ENCODE data around the gene GCNT1. TPM values are rescaled to one million over a fixed set of nuclear protein-coding genes. Genes with fewer than 3 reads are reported as not detected.

The GCNT1 gene
- total and polyA plus RNA-seq, 2 of the 13 experiments (the other 11 are each of a cell fraction or from before 2014, with no cell fraction given): 0.55 to 1.7 TPM

DNA sequence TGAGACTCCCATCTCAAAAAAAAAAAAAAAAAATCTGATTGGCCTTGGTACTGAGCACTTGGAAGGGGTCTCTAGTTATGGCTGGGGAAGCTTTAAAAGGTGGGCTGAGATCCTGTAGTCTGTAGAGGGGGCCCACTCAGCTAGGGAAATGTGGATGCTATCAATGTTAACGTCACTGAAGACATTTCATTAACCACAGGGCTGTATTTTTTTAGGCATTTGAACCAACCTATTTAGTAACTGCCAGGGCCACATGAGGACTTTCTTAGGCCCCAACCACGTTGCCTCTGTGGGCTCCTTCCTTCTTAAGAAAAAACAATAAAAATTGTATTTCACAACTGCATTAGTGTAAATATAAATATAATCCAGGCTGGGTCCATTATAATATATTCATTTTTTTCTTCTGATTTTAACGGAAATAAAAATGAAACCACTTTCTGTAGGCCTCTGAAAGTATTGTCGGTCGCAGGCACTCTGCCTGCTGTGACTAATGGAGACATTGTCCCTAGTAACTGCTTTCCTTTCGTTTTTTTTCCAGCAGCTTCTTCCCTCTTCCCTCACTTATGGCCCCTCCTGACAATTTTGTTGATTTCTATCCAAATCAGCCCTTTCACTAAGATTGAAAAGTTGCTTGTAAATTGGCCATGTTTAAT lies 71.6 kb downstream of the GCNT1 start:
- Histone ChIP-seq H2AFZ (ENCODE audit: low read length) (no peak overlapping the region), H3K79me2 (ENCODE audit: insufficient read depth, low read length) (no peaks in the 10 kb centered on the region), H3K9ac (ENCODE audit: insufficient read depth, low read depth, low read length) (no peak overlapping the region), H3K27ac (ENCODE audit: extremely low read length, insufficient read depth, low read length) (no peak overlapping the region), H3K9me3 (ENCODE audit: low read length) (no peaks in the 10 kb centered on the region), H3K27me3 (ENCODE audit: control insufficient read depth in 1 of 2, insufficient read depth in 2 of 2, low read length in 2 of 2) (no peaks in the 10 kb centered on the region), H3K36me3 (replicated peaks in 1 of 2; ENCODE audit: control insufficient read depth in 1 of 2, insufficient read depth in 2 of 2, low read length in 2 of 2) (no peaks in the 10 kb centered on the region), H3K4me1 (ENCODE audit: insufficient read depth, low read length) (no peaks in the 10 kb centered on the region), H3K4me3 (replicated peaks in 1 of 3; ENCODE audit: insufficient read depth in 1 of 3, low read depth in 2 of 3, low read length in 3 of 3) (no peak overlapping the region), H3K4me2 (ENCODE audit: low read depth, low read length) (no peak overlapping the region), H4K20me1 (ENCODE audit: insufficient read depth, low read length) (no peaks in the 10 kb centered on the region)
- POLR2A ChIA-PET: no interaction called here
- no TSS peak for BruUV-seq (replicated peaks)
- intact Hi-C loops (cut with micrococcal nuclease; ENCODE audit: unreplicated experiment) (no loop called here), in situ Hi-C loops (cut with HindIII; ENCODE audit: extremely low pct_ligation_motif_present, low pct_unique_long_range_greater_than_20kb) (no loop called here)
- DNase-seq (ENCODE audit: low spot score) (no peak), FAIRE-seq (no peak), ATAC-seq (no peak)
- CTCF ChIA-PET (ENCODE audit: low intra/inter-chr PET ratio, low total read pairs): no interaction called here
- 36% methylated on average over 6 of the region's 6 CpGs for WGBS (ENCODE audit: low lambda C conversion rate)
- TF ChIP-seq FOSL1 (CRISPR knock-in tag; IDR thresholded peaks at IDR 0.05; ENCODE audit: borderline replicate concordance) (no peak), KLF6 (CRISPR knock-in tag; IDR thresholded peaks at IDR 0.05) (no peak), SATB2 (CRISPR knock-in tag; IDR thresholded peaks at IDR 0.05) (no peak), SPEN (CRISPR knock-in tag; IDR thresholded peaks at IDR 0.05; ENCODE audit: low read depth) (no peak), ZFP62 (CRISPR knock-in tag; IDR thresholded peaks at IDR 0.05) (no peak), MLLT10 (CRISPR knock-in tag; IDR thresholded peaks at IDR 0.05) (no peak), RBM39 (IDR thresholded peaks at IDR 0.05; ENCODE audit: low read depth, low read length, poor library complexity, severe bottlenecking) (no peak), SIN3A (IDR thresholded peaks at IDR 0.05; ENCODE audit: borderline replicate concordance, low read depth, low read length) (no peak), DNMT1 (CRISPR knock-in tag; IDR thresholded peaks at IDR 0.05) (no peak), EZH2 (conservative IDR thresholded peaks at IDR 0.05; ENCODE audit: low read depth, low read length) (no peak), CBX1 (IDR thresholded peaks at IDR 0.05; ENCODE audit: low read depth) (no peak), ZMYM4 (CRISPR knock-in tag; IDR thresholded peaks at IDR 0.05) (no peak), HOXD1 (CRISPR knock-in tag; IDR thresholded peaks at IDR 0.05) (no peak), DR1 (CRISPR knock-in tag; IDR thresholded peaks at IDR 0.05) (no peak)
- TF ChIP-seq, protein P1, sequence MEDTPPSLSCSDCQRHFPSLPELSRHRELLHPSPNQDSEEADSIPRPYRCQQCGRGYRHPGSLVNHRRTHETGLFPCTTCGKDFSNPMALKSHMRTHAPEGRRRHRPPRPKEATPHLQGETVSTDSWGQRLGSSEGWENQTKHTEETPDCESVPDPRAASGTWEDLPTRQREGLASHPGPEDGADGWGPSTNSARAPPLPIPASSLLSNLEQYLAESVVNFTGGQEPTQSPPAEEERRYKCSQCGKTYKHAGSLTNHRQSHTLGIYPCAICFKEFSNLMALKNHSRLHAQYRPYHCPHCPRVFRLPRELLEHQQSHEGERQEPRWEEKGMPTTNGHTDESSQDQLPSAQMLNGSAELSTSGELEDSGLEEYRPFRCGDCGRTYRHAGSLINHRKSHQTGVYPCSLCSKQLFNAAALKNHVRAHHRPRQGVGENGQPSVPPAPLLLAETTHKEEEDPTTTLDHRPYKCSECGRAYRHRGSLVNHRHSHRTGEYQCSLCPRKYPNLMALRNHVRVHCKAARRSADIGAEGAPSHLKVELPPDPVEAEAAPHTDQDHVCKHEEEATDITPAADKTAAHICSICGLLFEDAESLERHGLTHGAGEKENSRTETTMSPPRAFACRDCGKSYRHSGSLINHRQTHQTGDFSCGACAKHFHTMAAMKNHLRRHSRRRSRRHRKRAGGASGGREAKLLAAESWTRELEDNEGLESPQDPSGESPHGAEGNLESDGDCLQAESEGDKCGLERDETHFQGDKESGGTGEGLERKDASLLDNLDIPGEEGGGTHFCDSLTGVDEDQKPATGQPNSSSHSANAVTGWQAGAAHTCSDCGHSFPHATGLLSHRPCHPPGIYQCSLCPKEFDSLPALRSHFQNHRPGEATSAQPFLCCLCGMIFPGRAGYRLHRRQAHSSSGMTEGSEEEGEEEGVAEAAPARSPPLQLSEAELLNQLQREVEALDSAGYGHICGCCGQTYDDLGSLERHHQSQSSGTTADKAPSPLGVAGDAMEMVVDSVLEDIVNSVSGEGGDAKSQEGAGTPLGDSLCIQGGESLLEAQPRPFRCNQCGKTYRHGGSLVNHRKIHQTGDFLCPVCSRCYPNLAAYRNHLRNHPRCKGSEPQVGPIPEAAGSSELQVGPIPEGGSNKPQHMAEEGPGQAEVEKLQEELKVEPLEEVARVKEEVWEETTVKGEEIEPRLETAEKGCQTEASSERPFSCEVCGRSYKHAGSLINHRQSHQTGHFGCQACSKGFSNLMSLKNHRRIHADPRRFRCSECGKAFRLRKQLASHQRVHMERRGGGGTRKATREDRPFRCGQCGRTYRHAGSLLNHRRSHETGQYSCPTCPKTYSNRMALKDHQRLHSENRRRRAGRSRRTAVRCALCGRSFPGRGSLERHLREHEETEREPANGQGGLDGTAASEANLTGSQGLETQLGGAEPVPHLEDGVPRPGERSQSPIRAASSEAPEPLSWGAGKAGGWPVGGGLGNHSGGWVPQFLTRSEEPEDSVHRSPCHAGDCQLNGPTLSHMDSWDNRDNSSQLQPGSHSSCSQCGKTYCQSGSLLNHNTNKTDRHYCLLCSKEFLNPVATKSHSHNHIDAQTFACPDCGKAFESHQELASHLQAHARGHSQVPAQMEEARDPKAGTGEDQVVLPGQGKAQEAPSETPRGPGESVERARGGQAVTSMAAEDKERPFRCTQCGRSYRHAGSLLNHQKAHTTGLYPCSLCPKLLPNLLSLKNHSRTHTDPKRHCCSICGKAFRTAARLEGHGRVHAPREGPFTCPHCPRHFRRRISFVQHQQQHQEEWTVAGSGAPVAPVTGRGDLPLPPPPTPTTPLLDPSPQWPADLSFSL (CRISPR knock-in tag; IDR thresholded peaks at IDR 0.05): no peak
- TF ChIP-seq, protein P2, sequence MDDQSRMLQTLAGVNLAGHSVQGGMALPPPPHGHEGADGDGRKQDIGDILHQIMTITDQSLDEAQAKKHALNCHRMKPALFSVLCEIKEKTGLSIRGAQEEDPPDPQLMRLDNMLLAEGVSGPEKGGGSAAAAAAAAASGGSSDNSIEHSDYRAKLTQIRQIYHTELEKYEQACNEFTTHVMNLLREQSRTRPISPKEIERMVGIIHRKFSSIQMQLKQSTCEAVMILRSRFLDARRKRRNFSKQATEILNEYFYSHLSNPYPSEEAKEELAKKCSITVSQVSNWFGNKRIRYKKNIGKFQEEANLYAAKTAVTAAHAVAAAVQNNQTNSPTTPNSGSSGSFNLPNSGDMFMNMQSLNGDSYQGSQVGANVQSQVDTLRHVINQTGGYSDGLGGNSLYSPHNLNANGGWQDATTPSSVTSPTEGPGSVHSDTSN (CRISPR knock-in tag; IDR thresholded peaks at IDR 0.05; ENCODE audit: borderline replicate concordance): no peak
- TF ChIP-seq, protein P3, sequence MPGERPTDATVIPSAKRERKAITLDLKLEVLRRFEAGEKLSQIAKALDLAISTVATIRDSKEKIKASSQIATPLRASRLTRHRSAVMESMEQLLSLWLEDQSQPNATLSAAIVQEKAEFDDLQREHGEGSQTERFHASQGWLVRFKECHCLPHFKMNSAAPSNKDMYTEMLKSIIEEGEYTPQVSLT (CRISPR knock-in tag; IDR thresholded peaks at IDR 0.05; ENCODE audit: borderline replicate concordance, low read depth): no peak
- TF ChIP-seq, protein P4, sequence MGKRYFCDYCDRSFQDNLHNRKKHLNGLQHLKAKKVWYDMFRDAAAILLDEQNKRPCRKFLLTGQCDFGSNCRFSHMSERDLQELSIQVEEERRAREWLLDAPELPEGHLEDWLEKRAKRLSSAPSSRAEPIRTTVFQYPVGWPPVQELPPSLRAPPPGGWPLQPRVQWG (CRISPR knock-in tag; IDR thresholded peaks at IDR 0.05; ENCODE audit: borderline replicate concordance, low read depth): no peak
